ENCODE results near the gene CLMN.

The CLMN gene

GRCh38 chr14:95316821-95317220 lies 2.9 kb downstream of the CLMN start:
- H3K4me3 ChIP-seq (replicated peaks; ENCODE audit: low read depth, low read length) = no peak overlapping the region
- no peak for DNase-seq (ENCODE audit: low read depth)
- TF ChIP-seq CTCF (IDR thresholded peaks at IDR 0.05; ENCODE audit: low read length, missing control alignments) = no peak

GRCh38 chr14:95315579-95315978 lies 4.1 kb downstream of the CLMN start:
- TF ChIP-seq CTCF (IDR thresholded peaks at IDR 0.05; ENCODE audit: low read length, missing control alignments) = no peak
- no peak for DNase-seq (ENCODE audit: low read depth)
- no peak overlapping the region for H3K4me3 ChIP-seq (replicated peaks; ENCODE audit: low read depth, low read length)

- DNase-seq (ENCODE audit: low read depth) = no peak
- no peak for TF ChIP-seq CTCF (IDR thresholded peaks at IDR 0.05; ENCODE audit: low read length, missing control alignments)
- H3K4me3 ChIP-seq (replicated peaks; ENCODE audit: low read depth, low read length) = no peak overlapping the region
These were observed 4.6 kb downstream of the CLMN start for GRCh38 chr14:95315156-95315555.

- no peak for DNase-seq (ENCODE audit: low read depth)
- TF ChIP-seq CTCF (IDR thresholded peaks at IDR 0.05; ENCODE audit: low read length, missing control alignments) = no peak
- H3K4me3 ChIP-seq (replicated peaks; ENCODE audit: low read depth, low read length) = no peak overlapping the region
These were observed 5.1 kb downstream of the CLMN start for GRCh38 chr14:95314609-95315008.

- DNase-seq (ENCODE audit: low read depth) = peak; percentile 73
- no peak for TF ChIP-seq CTCF (IDR thresholded peaks at IDR 0.05; ENCODE audit: low read length, missing control alignments)
- no peak overlapping the region for H3K4me3 ChIP-seq (replicated peaks; ENCODE audit: low read depth, low read length)
These were observed 6.0 kb downstream of the CLMN start for GRCh38 chr14:95313707-95314106.

GRCh38 chr14:95313190-95313589 lies 6.5 kb downstream of the CLMN start:
- no peak for TF ChIP-seq CTCF (IDR thresholded peaks at IDR 0.05; ENCODE audit: low read length, missing control alignments)
- DNase-seq (ENCODE audit: low read depth) = no peak
- no peak overlapping the region for H3K4me3 ChIP-seq (replicated peaks; ENCODE audit: low read depth, low read length)

- DNase-seq (ENCODE audit: low read depth) = no peak
- H3K4me3 ChIP-seq (replicated peaks; ENCODE audit: low read depth, low read length) = no peak overlapping the region
- TF ChIP-seq CTCF (IDR thresholded peaks at IDR 0.05; ENCODE audit: low read length, missing control alignments) = no peak
These were observed 7.4 kb downstream of the CLMN start for GRCh38 chr14:95312311-95312710.
